Glomerular visceral epithelial cell (primary cell): ENCODE measurements around the gene SH3BP1.
A peak's percentile ranks its signal among the peaks of the same experiment; 100 is the strongest.
"Not testable (repeated sequence)": the region's sequence is repeated elsewhere in the genome, so short reads cannot be mapped to it uniquely, and the experiment has no call there.

Experiments used
- DNase-seq: peaks from one replicate; pipeline ENCODE4 v3.0.0-alpha.2; 2016; ENCODE audit errors: extremely low spot score

The SH3BP1 gene

GRCh38 chr22:37639070-37639760 lies at the start of gene SH3BP1:
Gene SH3BP1, plus strand, starts transcription at chr22:37639669. Its CDS starts 119 bp downstream, at chr22:37639788.
- peak; percentile 44 for DNase-seq

GRCh38 chr22:37591081-37591480 lies 48.4 kb upstream of the SH3BP1 start:
- not testable (repeated sequence) for DNase-seq

GRCh38 chr22:37591823-37592404 lies 47.6 kb upstream of the SH3BP1 start:
- DNase-seq: no peak

GRCh38 chr22:37594237-37594636 lies 45.2 kb upstream of the SH3BP1 start:
- no peak for DNase-seq

GRCh38 chr22:37599153-37599552 lies 40.3 kb upstream of the SH3BP1 start:
- no peak for DNase-seq

- DNase-seq: no peak
These were observed 38.3 kb upstream of the SH3BP1 start for GRCh38 chr22:37601203-37601539.

GRCh38 chr22:37601540-37602442 lies 37.7 kb upstream of the SH3BP1 start:
- peak; percentile 70 for DNase-seq

GRCh38 chr22:37602546-37603277 lies 36.8 kb upstream of the SH3BP1 start:
- not testable (repeated sequence) for DNase-seq

GRCh38 chr22:37604074-37604473 lies 35.4 kb upstream of the SH3BP1 start:
- no peak for DNase-seq

- DNase-seq: no peak
These were observed 34.6 kb upstream of the SH3BP1 start for GRCh38 chr22:37604875-37605274.

GRCh38 chr22:37607010-37607934 lies 32.2 kb upstream of the SH3BP1 start:
- DNase-seq: peak; percentile 74

GRCh38 chr22:37607935-37608476 lies 31.5 kb upstream of the SH3BP1 start:
- DNase-seq: no peak

GRCh38 chr22:37608477-37609239 lies 30.8 kb upstream of the SH3BP1 start, which contains the start of gene GGA1:
Gene GGA1, plus strand, starts transcription at chr22:37608834. Its CDS starts 27 bp downstream, at chr22:37608861.
- peak; percentile 95 for DNase-seq

GRCh38 chr22:37609240-37610152 lies 30.0 kb upstream of the SH3BP1 start:
- peak; percentile 37 for DNase-seq

GRCh38 chr22:37610153-37610475 lies 29.4 kb upstream of the SH3BP1 start:
- not testable (repeated sequence) for DNase-seq

- no peak for DNase-seq
These were observed 28.9 kb upstream of the SH3BP1 start for GRCh38 chr22:37610480-37611129.

- DNase-seq: no peak
These were observed 28.3 kb upstream of the SH3BP1 start for GRCh38 chr22:37611207-37611606.
